Subcutaneous adipose tissue (tissue), 4 donors: ENCODE results near the gene TLK1. TPM values are rescaled to one million over a fixed set of nuclear protein-coding genes. Genes with fewer than 3 reads are reported as not detected.

ENCODE experiments used
- CTCF ChIP-seq: fragments of 450-650 bp; IDR thresholded peaks from one replicate; pipeline ENCODE4 v1.5.1; 2016; ENCODE audit warnings: low read depth, mild to moderate bottlenecking, control low read depth, antibody characterized with exemption, moderate library complexity
- total RNA-seq, 4 donors: library from RNA; depleted of rRNA; stranded (reverse); fragments of >200 nt; gene quantifications; one replicate each; pipeline ENCODE4 v1.1.0, GENCODE V29; 2016

The TLK1 gene
- total RNA-seq, 4 donors from 2014 or later: 30.6 to 37.5 (median 34.4) TPM

- TF ChIP-seq CTCF: no peak
Measured at GRCh38 chr2:171200469-171200868, 39.8 kb upstream of the TLK1 start.

- TF ChIP-seq CTCF: no peak
Measured at GRCh38 chr2:171191021-171191420, 30.3 kb upstream of the TLK1 start.

GRCh38 chr2:171187819-171188218, 27.1 kb upstream of the TLK1 start:
- no peak for TF ChIP-seq CTCF

GRCh38 chr2:171187177-171187576, 26.5 kb upstream of the TLK1 start:
- TF ChIP-seq CTCF: no peak

- no peak for TF ChIP-seq CTCF
Measured at GRCh38 chr2:171185941-171186340, 25.2 kb upstream of the TLK1 start.

- TF ChIP-seq CTCF: no peak
Measured at GRCh38 chr2:171185165-171185818, 24.6 kb upstream of the TLK1 start.

GRCh38 chr2:171181064-171182049, 20.7 kb upstream of the TLK1 start:
- TF ChIP-seq CTCF: no peak
